HG03025 (cell line): Measurements from ENCODE around the gene FHL2.
A peak's percentile ranks its signal among the peaks of the same experiment; 100 is the strongest.

Experiments
- ATAC-seq: cut with Tn5 transposase; IDR thresholded peaks from one replicate; pipeline ENCODE4 v1.9.1; 2021; ENCODE audit warnings: mild to moderate bottlenecking, moderate library complexity; ENCODE audit not compliant: unreplicated experiment, low FRiP score

FHL2 gene, protein sequence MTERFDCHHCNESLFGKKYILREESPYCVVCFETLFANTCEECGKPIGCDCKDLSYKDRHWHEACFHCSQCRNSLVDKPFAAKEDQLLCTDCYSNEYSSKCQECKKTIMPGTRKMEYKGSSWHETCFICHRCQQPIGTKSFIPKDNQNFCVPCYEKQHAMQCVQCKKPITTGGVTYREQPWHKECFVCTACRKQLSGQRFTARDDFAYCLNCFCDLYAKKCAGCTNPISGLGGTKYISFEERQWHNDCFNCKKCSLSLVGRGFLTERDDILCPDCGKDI

DNA sequence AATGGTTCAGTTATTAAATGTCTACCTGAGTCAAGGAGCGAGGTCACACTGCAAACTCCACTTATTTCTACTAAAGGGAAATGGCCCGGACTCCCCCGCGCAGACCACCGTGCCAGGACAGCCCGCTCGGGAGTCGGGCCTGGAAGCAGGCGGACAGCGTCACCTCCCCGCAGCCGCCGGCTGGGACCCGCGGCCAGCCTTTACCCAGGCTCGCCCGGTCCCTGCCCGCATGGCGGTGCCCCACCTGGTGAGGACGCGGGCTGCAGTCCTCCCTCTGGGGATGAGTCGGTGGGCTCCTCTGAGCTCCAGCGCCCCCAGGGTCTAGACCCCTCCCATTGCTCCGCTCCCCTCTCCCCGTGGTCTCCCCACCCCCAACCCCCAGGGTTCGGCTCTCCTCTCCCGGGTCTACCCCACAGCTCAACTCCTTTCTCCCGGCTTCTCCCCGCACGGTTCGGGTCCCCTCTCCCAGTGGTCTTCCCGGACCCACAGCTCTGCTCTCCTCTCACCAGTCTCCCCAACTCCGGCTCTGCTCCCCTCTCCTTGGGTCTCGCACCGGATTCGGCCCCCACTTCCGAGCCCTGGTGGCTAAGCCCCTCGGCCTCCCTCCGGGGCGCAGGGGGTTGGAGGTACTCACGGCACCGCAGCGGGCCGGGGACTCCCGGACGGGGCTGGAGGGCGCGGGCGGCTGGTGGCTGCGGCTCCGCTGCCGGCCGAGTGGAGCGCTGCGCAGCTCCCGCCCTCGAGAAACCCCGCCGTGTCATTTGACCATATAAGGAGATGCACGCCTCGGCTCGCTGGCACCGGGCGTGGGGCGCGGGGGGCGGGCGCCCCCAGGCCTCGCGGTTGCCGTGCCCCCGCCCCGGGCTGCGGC, at the start of gene FHL2:
Gene FHL2 (minus strand): TSS at position 716 of the 871 bp plus-strand sequence. CDS start 12,535 bp downstream, outside the sequence.
- peak; percentile 79 for ATAC-seq

DNA sequence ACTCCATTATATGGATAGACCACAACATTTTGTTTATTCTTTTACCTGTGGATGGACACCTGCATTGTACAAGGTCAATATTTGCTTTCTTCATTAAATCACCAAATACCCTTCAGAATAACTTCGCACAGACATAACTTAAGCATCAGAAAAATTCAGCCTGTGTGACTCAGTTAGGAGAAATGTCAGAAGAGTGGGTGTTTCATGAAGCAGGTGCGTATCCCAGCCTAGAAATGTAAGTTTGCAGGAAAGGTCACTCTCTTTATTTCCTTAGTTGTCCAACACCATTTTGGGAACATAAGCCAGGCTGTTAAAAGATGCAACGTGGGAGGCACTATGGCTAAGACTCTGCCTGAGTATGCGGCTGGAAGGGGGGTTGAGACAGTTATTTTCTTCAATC, 48.6 kb upstream of the FHL2 start:
- no peak for ATAC-seq

DNA sequence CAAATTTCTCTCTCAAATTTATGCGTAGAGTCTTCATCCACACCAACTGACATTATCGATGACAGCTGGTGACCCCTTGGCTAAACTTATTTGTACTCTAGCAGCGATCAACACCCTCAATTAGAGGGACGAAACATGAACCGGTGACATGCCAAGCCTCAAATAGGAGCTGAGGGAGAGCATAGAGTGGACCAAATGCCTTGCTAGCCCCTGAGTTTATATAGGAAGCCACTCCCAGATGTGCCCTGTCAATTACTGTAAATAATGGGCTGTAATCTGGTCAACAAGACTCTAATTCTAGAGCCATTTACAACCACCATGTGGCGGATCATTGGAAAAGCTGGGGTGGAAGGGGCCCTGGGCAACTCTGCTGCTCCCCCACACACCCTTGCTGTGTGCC, 47.6 kb upstream of the FHL2 start:
- no peak for ATAC-seq

DNA sequence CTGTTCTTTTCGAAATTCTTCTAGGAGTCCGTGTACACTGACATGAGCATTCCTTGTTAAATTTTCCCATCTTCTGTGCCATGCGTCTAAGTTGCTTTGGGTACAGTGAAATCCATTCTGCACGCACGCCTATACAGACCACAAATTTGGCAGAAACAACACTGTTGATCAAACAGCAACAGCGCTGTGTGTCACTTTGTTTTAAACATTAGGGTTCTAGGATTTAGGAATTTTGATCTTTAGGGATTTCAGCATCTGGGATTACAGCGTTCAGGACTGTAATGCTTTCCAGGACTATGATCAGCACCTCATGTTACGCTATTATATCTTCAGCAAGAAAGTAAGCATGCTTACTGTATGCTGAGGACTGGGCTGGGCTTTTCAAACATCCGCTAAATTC, 47.1 kb upstream of the FHL2 start:
- no peak for ATAC-seq

DNA sequence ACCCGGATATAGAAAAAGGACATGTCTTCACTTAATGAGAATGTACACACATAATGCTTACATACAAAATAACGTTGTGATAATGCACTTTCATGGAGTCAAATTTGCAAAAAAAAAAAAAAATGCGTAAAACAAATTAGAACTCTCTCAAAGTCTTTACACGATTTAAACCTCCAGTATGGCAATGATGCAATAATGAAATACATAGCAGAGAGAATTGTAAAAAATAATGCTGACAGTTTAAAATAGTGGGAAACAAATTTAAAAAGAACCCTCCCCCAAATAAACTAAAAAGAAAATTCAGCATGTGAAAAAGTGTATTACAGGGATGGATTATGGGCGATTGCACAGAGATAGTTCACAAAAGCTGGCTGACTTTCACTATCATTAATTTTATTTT, 46.6 kb upstream of the FHL2 start:
- ATAC-seq, result no peak

DNA sequence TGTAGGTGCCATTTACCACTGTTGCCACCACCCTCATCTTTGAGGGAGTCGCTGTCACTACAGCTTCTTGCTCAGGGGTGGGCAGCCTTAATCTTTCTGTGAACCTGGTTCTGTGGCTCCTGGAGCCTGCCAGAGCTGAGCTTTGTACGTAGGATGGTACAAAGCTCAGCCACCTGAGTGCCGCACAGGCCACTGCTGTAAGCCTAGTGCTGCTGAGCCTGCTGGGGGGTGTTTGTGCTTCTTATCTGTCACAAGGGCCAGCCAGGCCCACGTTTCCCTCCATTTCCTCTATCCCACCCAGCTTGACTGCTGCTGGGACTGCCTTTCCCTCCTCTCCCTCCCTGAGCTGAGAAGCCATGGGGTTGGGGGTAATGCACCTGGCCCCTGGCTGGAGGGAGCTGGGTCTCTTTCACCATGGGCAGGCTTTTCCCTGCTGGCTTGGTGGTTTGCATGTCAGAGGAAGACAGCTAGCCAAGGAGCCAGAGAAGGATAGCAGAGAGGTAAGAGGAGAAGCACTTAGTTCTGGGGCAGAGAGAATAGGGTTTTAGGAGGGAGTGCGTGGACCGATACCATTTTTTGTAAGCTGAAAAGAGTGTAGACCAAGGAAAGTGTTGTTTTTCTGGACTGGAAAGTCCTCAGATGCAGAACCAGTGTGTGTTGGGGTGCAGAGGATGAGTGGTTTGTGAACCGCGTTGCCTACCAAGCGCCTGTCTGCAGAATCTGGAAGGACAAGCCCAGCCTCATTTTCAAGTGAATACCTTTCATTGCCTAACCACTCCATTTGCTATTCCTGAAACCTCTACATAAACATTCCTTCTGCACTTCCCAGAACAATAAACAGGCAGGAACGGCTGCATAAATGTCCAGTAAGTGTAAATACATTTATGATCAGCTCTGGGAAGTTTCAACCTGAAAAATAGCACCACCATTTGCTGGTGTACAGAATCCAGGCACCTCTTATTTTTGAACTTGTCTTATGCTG, 45.1 kb upstream of the FHL2 start:
- ATAC-seq, result no peak

DNA sequence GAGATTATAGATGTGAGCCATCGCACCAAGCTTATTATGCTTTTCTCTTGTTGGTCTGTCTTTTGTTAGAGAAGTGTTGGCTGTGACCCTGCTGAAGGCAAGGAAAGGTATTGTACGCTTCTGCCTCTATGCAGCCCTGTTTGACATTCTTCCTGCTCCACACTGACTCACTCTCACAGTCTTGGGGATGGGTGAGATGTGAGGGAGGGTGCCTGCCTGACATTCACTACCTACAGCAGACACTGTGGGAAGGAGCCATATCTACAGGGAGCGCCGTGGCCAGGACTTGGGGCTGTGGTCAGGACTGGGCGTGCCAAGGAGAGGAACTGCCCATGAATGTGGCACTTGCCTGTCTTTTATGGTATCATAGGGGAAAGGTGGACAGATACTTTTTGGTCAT, 43.9 kb upstream of the FHL2 start:
- ATAC-seq, result no peak

DNA sequence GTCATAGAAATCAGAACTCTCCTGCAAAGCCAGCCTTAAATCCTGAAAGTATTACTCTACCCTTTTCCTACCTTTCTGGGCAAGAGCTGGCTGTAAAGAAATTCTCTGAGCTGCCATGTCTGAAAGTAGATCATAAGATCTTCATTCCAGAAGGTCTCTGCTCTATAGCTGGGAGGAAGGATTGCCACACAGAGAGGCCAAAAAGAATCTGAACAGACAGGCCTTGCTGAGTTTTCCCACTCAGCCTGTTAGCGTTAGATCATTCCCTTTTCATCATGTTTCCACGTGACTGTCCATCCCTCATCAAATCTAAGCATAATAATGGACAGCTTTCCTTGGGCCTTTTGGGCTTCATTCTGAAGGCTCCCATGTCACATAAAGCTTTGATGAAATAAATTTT, 43.2 kb upstream of the FHL2 start:
- ATAC-seq, result no peak

DNA sequence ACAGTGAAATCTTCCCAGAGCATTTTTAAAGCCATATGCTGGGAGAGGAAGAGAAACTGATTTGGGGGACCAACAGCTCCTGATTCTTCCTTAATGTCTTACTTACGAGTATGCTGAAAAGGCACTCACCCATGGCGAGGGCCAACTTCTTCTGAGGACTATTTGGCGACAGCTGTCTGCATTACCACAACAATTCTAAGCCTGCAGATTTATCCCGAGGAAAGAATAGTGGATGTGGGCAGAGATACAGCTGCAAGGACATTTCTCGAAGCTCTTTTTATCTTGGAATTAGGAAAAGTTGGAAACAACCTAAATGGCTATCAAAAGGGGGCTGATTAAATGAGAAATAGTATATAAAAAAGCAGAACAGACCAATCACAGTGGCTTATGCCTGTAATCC, 40.3 kb upstream of the FHL2 start:
- no peak for ATAC-seq

DNA sequence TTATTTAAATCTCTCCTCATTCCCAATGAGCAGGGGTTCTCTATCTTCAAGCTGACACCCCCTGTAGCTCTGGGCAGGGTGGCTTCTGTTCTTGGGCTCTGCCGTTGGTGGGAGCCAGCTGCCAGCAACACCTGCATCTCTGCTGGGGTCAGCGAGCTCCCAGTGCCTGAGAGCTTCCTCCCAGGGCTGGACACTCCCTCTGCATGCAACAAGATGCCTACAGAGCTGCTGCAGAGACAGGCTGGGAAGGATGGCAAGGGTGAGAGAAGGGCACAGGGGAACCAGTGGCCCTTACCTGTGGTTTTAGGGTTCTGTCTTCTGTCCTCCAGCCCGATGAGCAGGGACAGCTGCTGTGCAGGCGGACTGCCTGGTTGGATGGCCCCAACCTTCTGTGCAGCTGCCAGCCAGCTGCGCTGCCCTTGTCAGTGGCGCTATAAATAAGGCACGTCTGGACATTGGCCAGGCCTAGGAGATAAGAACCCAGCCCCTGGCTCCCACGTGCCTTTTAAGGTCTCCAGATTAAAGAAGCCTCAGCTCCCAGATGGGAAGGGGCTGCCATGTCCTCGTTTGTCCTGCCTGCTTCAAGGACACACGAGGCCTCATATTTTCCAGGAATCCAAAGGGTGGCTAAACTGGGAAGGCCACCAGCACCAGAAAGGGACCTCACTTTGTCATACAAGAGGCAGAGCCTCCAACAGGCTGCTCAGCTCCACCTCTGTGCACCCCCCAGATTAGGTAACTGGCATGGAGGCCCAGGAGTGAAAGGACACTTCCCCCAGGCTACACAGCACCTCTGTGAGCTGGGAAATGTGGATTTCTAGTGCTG, 39.5 kb upstream of the FHL2 start:
- no peak for ATAC-seq

DNA sequence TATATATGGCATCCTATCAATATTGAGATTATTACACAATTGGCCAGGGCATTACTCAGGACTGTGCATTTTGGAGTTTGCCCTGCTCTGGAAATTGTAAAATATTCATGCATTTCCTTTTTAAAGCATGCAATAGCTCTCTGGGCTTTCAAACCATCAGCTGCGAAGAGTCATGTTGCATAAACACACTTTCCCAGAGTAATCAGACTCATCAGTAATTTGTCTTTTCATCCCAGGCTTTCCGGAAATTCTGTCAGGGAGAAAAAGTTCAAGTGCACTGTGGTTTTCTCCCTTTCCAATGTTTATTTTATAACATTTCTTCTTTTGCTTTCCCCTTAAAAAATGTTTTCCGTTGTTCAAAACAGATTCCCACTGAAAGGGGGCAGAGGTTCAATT, 38.9 kb upstream of the FHL2 start:
- no peak for ATAC-seq

DNA sequence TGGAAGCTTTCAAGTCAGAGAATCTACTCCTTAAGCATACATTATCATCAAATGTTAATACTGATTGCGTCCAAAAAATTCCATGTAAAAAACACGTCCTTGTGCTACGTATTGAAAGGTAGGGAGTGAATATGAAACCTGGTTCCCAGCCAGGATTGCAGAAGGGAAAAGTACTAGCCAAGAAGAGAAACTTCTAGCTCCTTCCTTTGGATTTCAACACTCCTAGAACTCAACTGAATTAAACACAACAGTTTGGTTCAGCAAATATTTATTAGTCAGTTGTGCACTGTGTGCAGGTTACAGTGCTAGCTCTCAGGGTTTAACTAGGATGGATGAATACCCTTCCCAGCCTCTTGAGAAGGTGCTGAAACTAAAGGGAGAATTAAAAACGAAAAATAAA, 33.9 kb upstream of the FHL2 start:
- ATAC-seq, result no peak

DNA sequence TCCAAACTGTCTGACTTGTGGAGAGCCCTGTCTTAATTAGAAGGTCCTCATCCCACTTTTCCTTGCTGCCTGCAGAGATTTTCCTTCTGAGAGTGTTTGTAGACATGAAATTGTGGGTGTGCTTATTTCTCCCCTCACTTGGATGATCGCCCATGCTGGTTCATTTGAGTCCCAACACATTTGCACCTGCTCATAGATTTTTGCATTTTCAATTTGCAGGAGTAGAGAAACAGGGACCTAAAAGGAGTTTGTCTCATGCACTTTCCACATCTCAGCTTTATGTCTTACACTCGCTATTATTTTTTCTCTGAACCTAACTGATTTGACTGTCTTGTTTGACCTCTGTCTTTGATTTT, 33.2 kb upstream of the FHL2 start:
- ATAC-seq, result no peak

DNA sequence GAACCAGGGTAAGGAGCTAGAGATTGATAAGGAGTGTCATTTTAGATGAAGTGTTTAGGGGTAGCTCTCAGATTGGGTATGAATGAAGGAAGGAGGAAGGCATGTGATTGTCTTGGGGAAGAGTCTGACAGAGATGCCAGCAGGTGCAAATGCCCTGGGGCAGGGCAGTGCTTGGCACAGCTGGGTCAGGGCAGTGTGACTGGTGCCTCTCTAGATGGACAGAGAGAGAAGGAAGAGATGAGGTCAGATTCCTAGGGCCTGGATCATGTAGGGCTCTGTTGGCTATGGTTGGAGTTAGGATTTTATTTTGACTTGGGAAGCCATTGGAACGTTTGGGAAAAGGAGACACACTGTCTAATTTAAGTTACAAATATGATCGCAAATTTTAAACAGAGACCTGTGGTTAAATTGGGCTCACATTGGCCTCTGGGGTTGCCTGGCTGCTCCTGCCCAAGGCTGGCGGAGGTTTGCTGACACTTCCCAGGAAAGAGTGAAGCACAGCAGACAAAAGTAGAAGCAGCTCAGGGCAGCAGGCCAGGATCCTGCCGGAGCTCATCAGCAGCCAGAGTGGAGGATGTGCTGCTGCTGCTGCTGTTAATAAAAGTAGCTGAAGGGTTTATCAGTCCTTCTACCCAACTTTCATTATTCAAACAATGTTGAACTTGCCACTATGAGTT, 32.7 kb upstream of the FHL2 start:
- no peak for ATAC-seq

DNA sequence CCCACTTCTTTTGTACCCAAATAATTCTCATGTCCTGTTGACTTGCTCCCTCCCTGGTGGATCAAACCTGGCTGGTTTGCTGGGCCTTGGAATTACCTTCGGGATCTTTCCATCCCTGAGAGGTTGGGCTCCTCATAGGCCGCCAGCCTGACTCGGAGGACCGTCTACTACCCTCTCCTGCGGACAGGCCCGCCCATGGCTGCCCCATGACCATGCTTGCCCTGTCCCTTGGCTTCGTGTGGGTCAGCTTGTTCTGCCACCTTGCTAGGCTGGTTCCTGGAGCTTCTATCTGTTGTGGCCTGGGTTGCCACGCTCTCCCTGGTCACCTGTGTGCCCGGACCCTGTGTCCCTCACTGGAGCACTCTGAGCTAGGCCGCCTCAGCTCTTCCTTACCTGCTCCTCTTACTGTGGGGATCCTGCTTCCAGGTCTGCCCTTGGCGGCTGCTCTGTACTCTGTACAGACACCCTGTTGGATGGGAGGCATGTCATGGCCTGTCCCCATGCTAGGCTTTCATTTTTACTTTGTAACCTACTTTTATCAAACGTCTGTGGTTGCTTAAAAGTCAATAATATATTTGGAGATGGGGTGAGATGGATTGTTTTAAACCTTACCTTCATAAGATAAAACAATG, 29.7 kb upstream of the FHL2 start:
- ATAC-seq, result no peak

DNA sequence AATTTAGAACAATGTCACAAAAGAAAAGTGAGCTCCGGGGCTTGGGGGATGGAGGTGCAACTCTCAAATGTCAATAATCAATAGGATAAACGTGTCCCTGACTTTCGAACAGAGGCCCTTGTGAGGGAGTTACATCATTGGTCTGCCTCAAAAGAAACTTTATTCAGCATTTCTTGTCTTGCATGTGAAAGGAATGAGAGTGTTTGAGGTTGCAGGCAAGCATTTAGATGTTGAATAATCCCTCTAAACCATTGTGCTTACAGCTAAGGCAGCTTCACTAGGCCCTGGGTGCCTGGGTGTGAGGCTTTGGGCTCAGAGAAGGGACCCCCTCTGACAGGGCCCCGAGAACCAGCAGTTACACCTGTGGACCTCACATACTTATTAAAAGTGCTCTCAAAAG, 28.6 kb upstream of the FHL2 start:
- no peak for ATAC-seq

DNA sequence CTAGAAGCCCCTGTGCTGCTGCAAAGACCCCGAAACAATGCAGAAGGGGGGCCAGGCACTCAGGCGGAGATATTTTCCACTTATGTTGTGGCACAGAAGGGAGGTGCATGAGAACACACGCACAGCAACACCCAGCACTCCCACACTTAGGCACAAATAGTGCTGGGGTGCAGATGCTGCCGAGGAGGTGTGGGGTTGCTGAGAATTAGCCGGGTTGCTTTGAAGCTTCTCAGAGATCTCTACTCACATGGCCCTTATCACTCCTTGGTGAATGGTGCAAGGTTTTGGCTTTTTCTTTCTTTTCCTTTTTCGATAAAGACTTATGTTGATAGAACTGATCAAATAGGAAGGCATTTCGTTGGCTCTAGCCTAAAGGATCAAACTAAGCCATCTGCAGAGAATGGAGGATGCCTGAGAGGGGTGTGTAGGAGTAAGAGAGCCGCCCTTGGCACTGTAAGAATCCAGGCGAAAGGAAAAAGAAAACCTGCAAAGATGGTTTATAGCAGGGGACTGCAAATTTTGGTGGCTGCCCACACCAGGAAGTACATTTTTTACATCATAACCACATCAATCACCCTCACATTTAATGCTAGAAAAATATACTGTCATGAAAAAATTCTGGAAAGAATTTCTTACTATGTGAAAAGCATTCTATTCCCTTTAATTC, 27.9 kb upstream of the FHL2 start:
- ATAC-seq, result no peak

DNA sequence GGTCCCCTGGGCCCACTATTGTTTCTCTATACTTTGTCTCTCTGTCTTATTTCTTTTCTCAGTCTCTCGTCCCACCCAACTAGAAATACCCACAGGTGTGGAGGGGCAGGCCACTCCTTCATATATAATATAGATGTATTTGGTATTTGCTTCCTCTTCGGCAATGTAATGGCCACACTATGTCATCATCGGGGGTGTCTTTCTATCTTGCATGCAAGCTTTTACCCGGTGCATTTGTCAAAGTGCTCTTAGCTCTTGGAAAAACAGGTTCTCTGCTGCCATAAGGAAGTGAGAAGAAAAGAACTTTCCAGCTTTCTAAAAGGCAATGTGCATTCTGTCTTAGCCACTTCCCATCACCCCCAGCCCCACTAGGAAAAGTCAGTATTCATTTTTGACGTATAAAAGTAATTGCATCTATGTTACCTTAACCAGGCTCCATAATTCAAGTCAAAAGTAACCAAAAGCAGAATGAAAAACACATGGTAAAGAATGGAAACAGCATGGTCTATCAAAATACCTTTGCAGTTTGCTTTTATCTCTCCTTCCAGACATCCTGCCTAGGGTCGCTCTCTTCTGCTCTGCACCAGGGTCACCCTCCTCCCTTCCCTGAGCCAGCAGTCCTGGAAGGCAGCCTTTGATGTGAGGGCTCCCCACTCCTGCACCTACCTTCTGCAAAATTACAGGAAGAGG, 27.2 kb upstream of the FHL2 start:
- no peak for ATAC-seq
